Activated B cell treated with CpG ODN at 0.5 μM for 24 hours (primary cell): ENCODE measurements around the gene PRKCB. TPM values are rescaled to one million over a fixed set of nuclear protein-coding genes. Genes with fewer than 3 reads are reported as not detected.

Experiments
- ATAC-seq: fragments of 200-7000 bp; cut with Tn5 transposase; one replicate; pipeline ENCODE4 v1.10.0; 2021; ENCODE audit warnings: low read depth, mild to moderate bottlenecking, moderate library complexity
- CTCF ChIA-PET: fragments of 350-600 bp; sonication (Branson Sonifier 250); formaldehyde crosslinking; loops from one replicate; lab custom pipeline; 2021; ENCODE audit warnings: antibody characterized with exemption; lab: Charles Lee
- POLR2A ChIA-PET: fragments of 350-600 bp; sonication (Branson Sonifier 250); formaldehyde crosslinking; loops from one replicate; lab custom pipeline; 2021; ENCODE audit warnings: antibody characterized with exemption; lab: Charles Lee
- DNase-seq: peaks from one replicate; pipeline ENCODE4 v3.0.0; 2022
- H3K27ac Mint-ChIP-seq: one replicate; pipeline ENCODE4 v1.8.0; 2020; ENCODE audit warnings: mixed read lengths
- H3K27me3 Mint-ChIP-seq: one replicate; pipeline ENCODE4 v1.8.0; 2021; ENCODE audit warnings: mixed read lengths
- H3K36me3 Mint-ChIP-seq: one replicate; pipeline ENCODE4 v1.8.0; 2021; ENCODE audit warnings: low read depth, mixed read lengths
- H3K4me1 Mint-ChIP-seq: one replicate; pipeline ENCODE4 v1.8.0; 2021; ENCODE audit warnings: mixed read lengths
- H3K4me3 Mint-ChIP-seq: one replicate; pipeline ENCODE4 v1.8.0; 2020; ENCODE audit warnings: mild to moderate bottlenecking, mixed read lengths
- H3K9me3 Mint-ChIP-seq: one replicate; pipeline ENCODE4 v1.8.0; 2020; ENCODE audit warnings: mixed read lengths
- intact Hi-C: fragments of 100-400 bp; cut with micrococcal nuclease; formaldehyde crosslinking; loops from one replicate; pipeline ENCODE4 v1.15.1; 2024
- total RNA-seq: library from RNA; stranded (reverse); gene quantifications from 2 replicates; pipeline ENCODE4 v1.2.3, GENCODE V29; 2022
- TF ChIP-seq, protein P1 (sequence below): fragments of 200-600 bp; IDR thresholded peaks from one replicate; pipeline ENCODE4 v1.8.0; 2022; ENCODE audit warnings: antibody characterized with exemption, mild to moderate bottlenecking

PRKCB gene
- total RNA-seq, 1 donor from 2014 or later: 146 TPM

DNA sequence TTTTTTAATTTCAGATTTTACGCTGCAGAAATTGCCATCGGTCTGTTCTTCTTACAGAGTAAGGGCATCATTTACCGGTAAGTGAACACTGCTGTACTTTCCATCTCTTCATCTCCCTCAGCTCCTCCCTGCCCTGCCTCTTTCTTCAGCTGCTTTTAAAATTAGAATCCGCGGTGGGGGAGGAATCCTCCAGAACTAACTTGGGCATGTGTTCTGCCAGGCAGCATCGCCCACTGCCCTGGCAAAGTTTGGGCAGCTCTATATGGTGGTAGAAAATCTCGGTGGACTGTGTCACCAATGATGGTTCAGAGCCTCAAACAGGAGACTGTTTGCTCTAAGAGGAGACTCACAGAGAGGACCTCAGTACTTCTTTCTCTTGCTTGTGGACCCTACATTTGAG, 338.7 kb downstream of the PRKCB start:
- Mint-ChIP-seq H3K4me1 (no peaks in the 10 kb centered on the region), H3K36me3 (peaks cover 91% of the 10 kb centered on the region), H3K4me3 (no peak overlapping the region), H3K27ac (no peak overlapping the region), H3K27me3 (no peaks in the 10 kb centered on the region), H3K9me3 (no peaks in the 10 kb centered on the region)
- DNase-seq (no peak), ATAC-seq (no peak)
- POLR2A ChIA-PET: no interaction called here
- intact Hi-C loops: no loop called here
- CTCF ChIA-PET: no interaction called here
- TF ChIP-seq, protein P1, sequence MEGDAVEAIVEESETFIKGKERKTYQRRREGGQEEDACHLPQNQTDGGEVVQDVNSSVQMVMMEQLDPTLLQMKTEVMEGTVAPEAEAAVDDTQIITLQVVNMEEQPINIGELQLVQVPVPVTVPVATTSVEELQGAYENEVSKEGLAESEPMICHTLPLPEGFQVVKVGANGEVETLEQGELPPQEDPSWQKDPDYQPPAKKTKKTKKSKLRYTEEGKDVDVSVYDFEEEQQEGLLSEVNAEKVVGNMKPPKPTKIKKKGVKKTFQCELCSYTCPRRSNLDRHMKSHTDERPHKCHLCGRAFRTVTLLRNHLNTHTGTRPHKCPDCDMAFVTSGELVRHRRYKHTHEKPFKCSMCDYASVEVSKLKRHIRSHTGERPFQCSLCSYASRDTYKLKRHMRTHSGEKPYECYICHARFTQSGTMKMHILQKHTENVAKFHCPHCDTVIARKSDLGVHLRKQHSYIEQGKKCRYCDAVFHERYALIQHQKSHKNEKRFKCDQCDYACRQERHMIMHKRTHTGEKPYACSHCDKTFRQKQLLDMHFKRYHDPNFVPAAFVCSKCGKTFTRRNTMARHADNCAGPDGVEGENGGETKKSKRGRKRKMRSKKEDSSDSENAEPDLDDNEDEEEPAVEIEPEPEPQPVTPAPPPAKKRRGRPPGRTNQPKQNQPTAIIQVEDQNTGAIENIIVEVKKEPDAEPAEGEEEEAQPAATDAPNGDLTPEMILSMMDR: no peak

DNA sequence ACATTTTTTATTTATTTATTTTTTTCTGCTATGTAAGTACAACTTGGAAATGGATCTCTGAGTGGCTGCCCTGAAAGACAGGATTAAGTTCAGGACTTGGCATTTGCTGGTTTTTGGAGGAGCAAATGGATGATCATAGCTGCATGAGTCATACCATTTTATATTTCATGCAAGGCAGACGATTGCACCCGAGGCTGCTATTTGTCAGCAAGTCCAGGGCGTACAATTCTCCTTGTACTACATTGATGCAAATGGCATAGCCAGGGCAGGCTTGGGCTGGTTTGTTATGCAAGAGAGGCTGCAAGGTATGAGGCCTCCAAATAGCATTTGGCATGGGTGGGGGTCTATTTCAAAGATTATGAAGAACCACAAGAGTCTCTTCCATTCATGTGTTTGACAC, 339.2 kb downstream of the PRKCB start:
- intact Hi-C loops: no loop called here
- no peaks in the 10 kb centered on the region for H3K9me3 Mint-ChIP-seq
- POLR2A ChIA-PET: no interaction called here

DNA sequence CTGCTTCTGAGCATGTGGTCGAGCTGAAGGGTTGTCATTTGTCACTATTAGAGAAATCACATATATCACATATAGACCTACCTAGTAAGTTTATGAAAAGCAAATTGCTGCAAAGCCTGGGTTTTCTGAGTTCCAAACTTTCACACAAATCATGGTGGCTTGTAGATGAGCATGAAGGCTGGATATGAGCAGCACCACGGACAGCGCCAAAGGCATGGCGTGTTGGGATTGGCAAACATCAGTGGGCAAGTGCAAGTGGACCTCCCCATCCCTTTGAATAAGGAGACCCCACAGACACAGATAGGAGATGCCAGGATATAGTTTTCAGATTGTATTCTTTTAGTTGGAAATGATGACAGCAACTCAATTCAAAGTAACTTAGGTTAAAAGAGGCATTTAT, 342.7 kb downstream of the PRKCB start:
- intact Hi-C loops: no loop called here
- Mint-ChIP-seq H3K4me1 (no peaks in the 10 kb centered on the region), H3K36me3 (peaks cover 91% of the 10 kb centered on the region), H3K27ac (no peak overlapping the region), H3K27me3 (no peaks in the 10 kb centered on the region), H3K4me3 (no peak overlapping the region), H3K9me3 (no peaks in the 10 kb centered on the region)
- ChIA-PET POLR2A (no interaction called here), CTCF (no interaction called here)
- DNase-seq (no peak), ATAC-seq (no peak)
- TF ChIP-seq, protein P1: no peak

More for the DNA sequence above, 339.2 kb downstream of the PRKCB start:
- H3K4me1 Mint-ChIP-seq: no peaks in the 10 kb centered on the region
- ATAC-seq (no peak), DNase-seq (no peak)
- TF ChIP-seq, protein P1: no peak
- no peak overlapping the region for H3K27ac Mint-ChIP-seq
- no peak overlapping the region for H3K4me3 Mint-ChIP-seq
- peaks cover 93% of the 10 kb centered on the region for H3K36me3 Mint-ChIP-seq
- CTCF ChIA-PET: no interaction called here
- no peaks in the 10 kb centered on the region for H3K27me3 Mint-ChIP-seq

DNA sequence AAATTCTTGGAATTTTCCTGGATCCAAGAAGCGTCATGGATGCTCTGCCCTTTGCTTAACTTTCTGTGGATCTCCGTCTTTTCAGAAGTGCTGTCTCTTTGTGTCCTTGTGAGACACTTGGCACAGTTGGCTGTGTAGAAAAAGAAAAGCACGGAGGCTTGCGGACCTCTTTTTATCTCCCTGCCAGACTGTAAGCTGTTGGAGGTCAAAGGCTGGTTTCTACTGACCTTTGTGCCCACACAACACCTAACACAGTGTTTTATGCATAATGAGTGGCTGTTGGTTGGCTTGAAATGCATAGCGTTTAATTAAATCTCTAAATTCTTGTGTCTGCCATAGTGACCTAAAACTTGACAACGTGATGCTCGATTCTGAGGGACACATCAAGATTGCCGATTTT, 344.7 kb downstream of the PRKCB start:
- Mint-ChIP-seq H3K27ac (no peak overlapping the region), H3K4me3 (no peak overlapping the region), H3K9me3 (no peaks in the 10 kb centered on the region), H3K27me3 (no peaks in the 10 kb centered on the region), H3K4me1 (no peaks in the 10 kb centered on the region), H3K36me3 (peaks cover 88% of the 10 kb centered on the region)
- no peak for ATAC-seq
- POLR2A ChIA-PET: no interaction called here
- CTCF ChIA-PET: no interaction called here
- DNase-seq: no peak
- TF ChIP-seq, protein P1: no peak
- intact Hi-C loops: no loop called here

DNA sequence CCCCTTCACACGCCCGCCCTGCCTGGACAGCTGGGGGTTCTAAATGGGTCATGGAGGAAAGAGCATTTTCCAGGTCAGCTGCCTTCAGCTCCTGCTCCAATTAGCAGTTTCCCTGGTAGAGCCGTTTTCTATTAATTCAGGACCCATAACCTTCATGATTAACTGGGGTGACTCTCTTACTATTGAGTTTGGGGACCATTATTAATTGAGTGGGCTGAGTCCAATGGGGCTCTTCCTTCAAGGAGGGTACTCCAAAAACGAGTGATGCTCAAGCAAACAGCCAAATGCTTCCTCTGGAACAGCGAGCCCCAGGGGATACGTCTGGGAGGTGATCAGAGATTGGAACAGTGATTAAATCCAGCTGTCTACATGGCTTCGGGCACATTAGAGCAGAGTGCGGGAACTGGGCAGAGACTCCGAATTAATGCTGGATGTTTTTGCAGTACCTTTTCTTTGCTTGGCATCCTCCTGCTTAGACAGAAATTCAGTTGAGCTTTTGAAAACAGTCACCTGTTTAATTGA, 352.3 kb downstream of the PRKCB start:
- TF ChIP-seq, protein P1: no peak
- intact Hi-C loops: no loop called here
- ChIA-PET CTCF (no interaction called here), POLR2A (no interaction called here)
- no peak overlapping the region for H3K4me3 Mint-ChIP-seq
- ATAC-seq (no peak), DNase-seq (no peak)
- no peaks in the 10 kb centered on the region for H3K4me1 Mint-ChIP-seq
- H3K27me3 Mint-ChIP-seq: no peaks in the 10 kb centered on the region
- H3K27ac Mint-ChIP-seq: no peak overlapping the region
- H3K36me3 Mint-ChIP-seq: peaks cover 88% of the 10 kb centered on the region
- no peaks in the 10 kb centered on the region for H3K9me3 Mint-ChIP-seq
